ENCODE results near the gene TYRP1. TPM values are rescaled to one million over a fixed set of nuclear protein-coding genes. Genes with fewer than 3 reads are reported as not detected.

TYRP1 gene
- total and polyA plus RNA-seq, 12 donors = 0.11 to 0.12 TPM; not detected in 10

- no peaks in the 10 kb centered on the region for H3K4me1 ChIP-seq (replicated peaks in 1 of 2)
- intact Hi-C loops (cut with DNase I) = loop anchor here (5.0 to 10.0 kb wide), 2 partner anchors 167 to 374 kb away; no protein-coding TSS in a partner anchor
- no peak overlapping the region for H3K4me3 ChIP-seq
- H3K27ac ChIP-seq = no peak overlapping the region
- no peak for DNase-seq
- H3K27me3 ChIP-seq = no peaks in the 10 kb centered on the region
- no peak for TF ChIP-seq CTCF (IDR thresholded peaks at IDR 0.05)
- TF ChIP-seq POLR2A (IDR thresholded peaks at IDR 0.05) = no peak
- 41 to 57% (median 50%) methylated on average over 3 of the region's 3 CpGs for WGBS, 4 donors
- H3K9me3 ChIP-seq (replicated peaks in 1 of 3) = no peaks in the 10 kb centered on the region
- H3K36me3 ChIP-seq (replicated peaks in 1 of 2) = no peaks in the 10 kb centered on the region
Measured at GRCh38 chr9:12720551-12720950, 27.4 kb downstream of the TYRP1 start.

DNA sequence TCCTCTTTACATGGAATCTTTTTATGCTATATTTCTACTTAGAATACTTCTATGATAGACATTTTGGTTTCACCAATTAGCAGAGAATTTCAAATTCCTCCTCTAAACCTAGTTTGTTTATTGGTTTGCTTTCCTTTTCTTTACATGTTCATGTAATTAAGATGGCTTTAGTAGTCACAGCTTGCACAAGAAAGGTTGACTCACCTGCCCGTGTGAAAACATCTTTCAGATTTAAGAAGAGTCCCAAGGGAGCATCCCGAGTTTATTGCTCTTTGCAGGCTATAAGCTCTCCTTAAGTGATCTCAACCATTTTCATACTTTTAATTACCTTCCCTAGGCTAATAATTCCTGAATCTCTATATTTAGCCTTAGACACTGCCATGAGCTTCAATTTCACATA, 28.9 kb downstream of the TYRP1 start:
- TF ChIP-seq POLR2A (IDR thresholded peaks at IDR 0.05) (no peak), CTCF (IDR thresholded peaks at IDR 0.05) (no peak)
- 51 to 74% (median 69%) methylated on average over 2 of the region's 2 CpGs for WGBS, 4 donors
- Histone ChIP-seq H3K9me3 (replicated peaks in 1 of 3) (no peaks in the 10 kb centered on the region), H3K4me1 (replicated peaks in 1 of 2) (no peaks in the 10 kb centered on the region), H3K27me3 (no peaks in the 10 kb centered on the region), H3K4me3 (no peak overlapping the region), H3K36me3 (replicated peaks in 1 of 2) (no peaks in the 10 kb centered on the region), H3K27ac (no peak overlapping the region)
- DNase-seq = no peak
- intact Hi-C loops (cut with DNase I) = loop anchor here (5.0 to 10.0 kb wide), 2 partner anchors 165 to 373 kb away; no protein-coding TSS in a partner anchor

DNA sequence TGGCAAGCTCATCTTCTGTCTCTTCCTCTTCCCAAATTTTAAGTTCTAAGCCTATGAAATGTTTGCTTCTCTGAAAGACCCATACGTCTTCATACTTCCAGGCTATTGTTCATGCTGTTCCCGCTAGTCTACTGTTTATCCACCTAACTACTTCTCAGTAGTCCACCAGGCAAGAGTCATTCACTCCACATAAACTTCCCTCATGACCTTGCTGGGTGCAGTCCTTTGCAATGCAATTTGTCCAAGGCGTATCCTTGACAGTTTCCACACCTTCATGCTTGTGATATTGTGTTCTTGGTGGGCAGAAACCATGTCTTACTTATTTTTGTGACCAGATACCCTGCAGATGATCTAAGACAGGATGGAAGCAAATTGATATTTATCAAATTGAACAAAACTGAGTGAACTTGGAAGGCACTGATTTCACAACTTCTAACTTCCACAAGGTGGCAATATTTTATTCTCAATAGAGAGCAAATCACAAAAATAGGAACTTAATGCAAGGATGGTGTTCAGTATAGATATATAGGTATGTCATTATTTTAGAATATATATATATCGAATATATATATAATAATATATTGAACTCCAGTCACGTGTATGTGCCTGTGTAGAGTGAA, 30.3 kb downstream of the TYRP1 start:
- intact Hi-C loops (cut with DNase I) = loop anchor here (5.0 to 10.0 kb wide), 2 partner anchors 164 to 371 kb away; no protein-coding TSS in a partner anchor
- H3K36me3 ChIP-seq (replicated peaks in 1 of 2) = no peaks in the 10 kb centered on the region
- 34 to 45% (median 37%) methylated on average over 5 of the region's 5 CpGs for WGBS, 4 donors
- no peak for DNase-seq
- H3K4me1 ChIP-seq (replicated peaks in 1 of 2) = no peaks in the 10 kb centered on the region
- TF ChIP-seq CTCF (IDR thresholded peaks at IDR 0.05) = peak in 5 of 6 experiments; percentile 24 to 67 (median 54)
- TF ChIP-seq POLR2A (IDR thresholded peaks at IDR 0.05) = no peak
- no peaks in the 10 kb centered on the region for H3K27me3 ChIP-seq
- no peak overlapping the region for H3K27ac ChIP-seq
- H3K9me3 ChIP-seq (replicated peaks in 1 of 3) = no peaks in the 10 kb centered on the region
- no peak overlapping the region for H3K4me3 ChIP-seq

- TF ChIP-seq CTCF (IDR thresholded peaks at IDR 0.05) = no peak
- no peak for TF ChIP-seq POLR2A (IDR thresholded peaks at IDR 0.05)
- Histone ChIP-seq H3K9me3 (replicated peaks in 1 of 3) (no peaks in the 10 kb centered on the region), H3K4me3 (no peak overlapping the region), H3K27me3 (no peaks in the 10 kb centered on the region), H3K27ac (no peak overlapping the region), H3K4me1 (replicated peaks in 1 of 2) (no peaks in the 10 kb centered on the region), H3K36me3 (replicated peaks in 1 of 2) (no peaks in the 10 kb centered on the region)
- intact Hi-C loops (cut with DNase I) = loop anchor here in 1 of 2 donors (10.0 kb wide), 1 partner anchor 368 kb away; no protein-coding TSS in a partner anchor
- no peak for DNase-seq
- 83 to 87% (median 85%) methylated on average over 2 of the region's 2 CpGs for WGBS, 4 donors
Measured at GRCh38 chr9:12726795-12727194, 33.6 kb downstream of the TYRP1 start.
